HepG2 (cell line): Measurements from ENCODE around the gene LZTR1. TPM values are rescaled to one million over a fixed set of nuclear protein-coding genes. Genes with fewer than 3 reads are reported as not detected.

Experiments used
- ARID5B ChIP-seq: IDR thresholded peaks from 2 replicates; pipeline ENCODE4 v1.4.0; 2020; ENCODE audit warnings: mild to moderate bottlenecking, missing genetic modification reagents
- BRF2 ChIP-seq: sonication (generic); formaldehyde crosslinking; IDR thresholded peaks from 2 replicates; pipeline ENCODE4 v1.8.1; 2022; ENCODE audit warnings: mild to moderate bottlenecking, missing genetic modification reagents
- CREBL2 ChIP-seq: sonication (generic); formaldehyde crosslinking; IDR thresholded peaks from 2 replicates; pipeline ENCODE4 v1.8.1; 2023; ENCODE audit warnings: missing genetic modification reagents, mild to moderate bottlenecking, borderline replicate concordance
- ELF1 ChIP-seq: sonication (generic); formaldehyde crosslinking; IDR thresholded peaks from 2 replicates; pipeline ENCODE4 v1.4.0; 2020; ENCODE audit warnings: missing genetic modification reagents
- GATAD1 ChIP-seq: IDR thresholded peaks from 2 replicates; pipeline ENCODE4 v1.6.1; 2016; ENCODE audit warnings: missing genetic modification reagents, missing compliant biosample characterization
- GLI4 ChIP-seq: sonication (generic); formaldehyde crosslinking; IDR thresholded peaks from 2 replicates; pipeline ENCODE4 v1.5.1; 2020; ENCODE audit warnings: missing genetic modification reagents, mild to moderate bottlenecking, moderate library complexity, borderline replicate concordance
- ISL2 ChIP-seq: sonication (generic); formaldehyde crosslinking; IDR thresholded peaks from 2 replicates; pipeline ENCODE4 v1.5.0; 2020; ENCODE audit warnings: missing genetic modification reagents
- KDM4B ChIP-seq: sonication (generic); formaldehyde crosslinking; IDR thresholded peaks from 2 replicates; pipeline ENCODE4 v1.4.0; 2020; ENCODE audit warnings: missing genetic modification reagents
- MTA3 ChIP-seq: sonication (generic); formaldehyde crosslinking; IDR thresholded peaks from 2 replicates; pipeline ENCODE4 v1.4.0; 2020; ENCODE audit warnings: missing genetic modification reagents
- NBN ChIP-seq: fragments of 450-650 bp; conservative IDR thresholded peaks from 2 replicates; pipeline ENCODE4 v1.6.1; 2017
- POGZ ChIP-seq: sonication (generic); formaldehyde crosslinking; IDR thresholded peaks from 2 replicates; pipeline ENCODE4 v1.4.0; 2020; ENCODE audit warnings: mild to moderate bottlenecking, missing genetic modification reagents
- PRPF4 ChIP-seq: fragments of 200-400 bp; formaldehyde crosslinking; IDR thresholded peaks from 2 replicates; pipeline ENCODE4 v1.6.1; 2016; ENCODE audit warnings: low read length, low read depth; ENCODE audit not compliant: poor library complexity, severe bottlenecking
- STAT5B ChIP-seq: sonication (generic); formaldehyde crosslinking; IDR thresholded peaks from 2 replicates; pipeline ENCODE4 v1.4.0; 2020; ENCODE audit warnings: missing genetic modification reagents
- ZBTB34 ChIP-seq: sonication (generic); formaldehyde crosslinking; IDR thresholded peaks from 2 replicates; pipeline ENCODE4 v1.8.0; 2022; ENCODE audit warnings: mild to moderate bottlenecking, missing genetic modification reagents
- ZBTB7B ChIP-seq: sonication (generic); formaldehyde crosslinking; IDR thresholded peaks from 2 replicates; pipeline ENCODE4 v1.4.0; 2020; ENCODE audit warnings: missing genetic modification reagents
- ZFP36L1 ChIP-seq: sonication (generic); formaldehyde crosslinking; IDR thresholded peaks from 2 replicates; pipeline ENCODE4 v1.8.0; 2022; ENCODE audit warnings: mild to moderate bottlenecking, missing genetic modification reagents, moderate library complexity
- ZNF432 ChIP-seq: sonication (generic); formaldehyde crosslinking; IDR thresholded peaks from 2 replicates; pipeline ENCODE4 v1.5.0; 2020; ENCODE audit warnings: missing genetic modification reagents, mild to moderate bottlenecking, borderline replicate concordance
- ZNF451 ChIP-seq: sonication (generic); formaldehyde crosslinking; IDR thresholded peaks from 2 replicates; pipeline ENCODE4 v1.5.0; 2020; ENCODE audit warnings: mild to moderate bottlenecking, missing genetic modification reagents
- ZNF607 ChIP-seq: sonication (generic); formaldehyde crosslinking; IDR thresholded peaks from 2 replicates; pipeline ENCODE4 v1.5.1; 2020; ENCODE audit warnings: missing genetic modification reagents, mild to moderate bottlenecking, borderline replicate concordance
- polyA plus RNA-seq, 8 experiments: library from polyadenylated mRNA; depleted of rRNA in 3 of 8; stranded (reverse) in 7 of 8; unstranded in 1 of 8; fragments of >200 nt; fragmentation: Illumina TruSeq in 4 of 8; extraction: Trizol in 4 of 8; gene quantifications; 2 replicates each; pipeline versions ENCODE4 v1.2.1 to v1.2.3, GENCODE V29; 2011 to 2016; ENCODE audit warnings: low read depth in 4 of 8, missing spikeins in 1 of 8, mixed read lengths in 1 of 8; ENCODE audit not compliant: insufficient read depth in 1 of 8
- total RNA-seq, 5 experiments: library from RNA; depleted of rRNA; stranded (reverse); fragments of >200 nt; fragmentation: Illumina TruSeq; extraction: Trizol; gene quantifications; 2 replicates each; pipeline ENCODE4 v1.2.3, GENCODE V29; 2016; ENCODE audit warnings: low read depth in 1 of 5
- TF ChIP-seq, protein P1 (sequence below): sonication (generic); formaldehyde crosslinking; IDR thresholded peaks from 2 replicates; pipeline ENCODE4 v1.5.1; 2020; ENCODE audit warnings: mild to moderate bottlenecking, missing genetic modification reagents

Gene LZTR1
- total and polyA plus RNA-seq, 2 of the 13 experiments (the other 11 are each of a cell fraction or from before 2014, with no cell fraction given): 21.8 to 22.4 TPM

DNA sequence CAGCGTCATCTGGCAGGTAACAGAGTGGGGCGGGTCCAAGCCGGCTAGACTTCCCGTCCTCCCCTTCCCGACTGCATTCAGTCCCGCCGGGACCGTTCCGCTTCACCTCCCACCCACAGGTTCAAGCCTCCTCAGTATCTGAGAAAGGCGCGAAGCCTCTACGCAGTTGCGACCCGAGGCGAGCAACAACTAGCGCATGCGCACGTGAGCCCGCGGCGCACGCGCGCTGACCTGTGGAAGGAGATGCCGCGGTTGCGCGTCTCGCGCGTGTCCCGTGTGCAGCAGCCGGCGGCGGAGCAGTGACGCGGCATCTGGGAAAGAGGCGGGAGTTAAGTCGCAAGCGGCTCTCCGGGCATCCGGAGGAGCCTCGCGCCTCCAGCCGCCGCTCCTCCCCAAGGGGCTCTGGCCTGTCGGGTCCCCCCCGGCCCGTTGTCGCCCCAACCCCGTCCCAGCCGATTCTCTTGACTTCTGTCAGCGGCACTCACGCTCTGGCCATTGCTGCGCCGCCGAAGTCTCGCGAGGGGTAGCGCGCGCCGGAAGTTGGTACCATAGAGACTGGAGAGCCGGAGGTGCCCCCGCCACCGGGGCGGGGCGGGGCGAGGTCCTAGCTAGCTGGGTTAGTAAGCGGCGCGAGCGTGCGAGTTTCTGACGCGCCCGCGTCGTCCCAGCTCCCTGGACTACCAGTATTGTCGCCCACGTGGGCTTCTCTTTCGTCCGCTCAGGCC lies 19.7 kb downstream of the LZTR1 start, which contains the start of gene THAP7 (continued):
- TF ChIP-seq CREBL2 (peak; percentile 86; the same call in 1 of the 2 replicates), PRPF4 (no peak), ZFP36L1 (CRISPR knock-in tag) (peak; percentile 61), ARID5B (CRISPR knock-in tag) (peak; percentile 63), GATAD1 (CRISPR knock-in tag) (peak; percentile 89), ZNF607 (peak; percentile 85; the same call in 1 of the 2 replicates), ZBTB7B (CRISPR knock-in tag) (no peak), ZBTB34 (CRISPR knock-in tag) (0 out of 2 replicates have a peak, but pooled peaks have one; percentile 76), ISL2 (CRISPR knock-in tag) (peak; percentile 48), STAT5B (no peak), ZNF451 (no peak; the same call in 1 of the 2 replicates), ZNF432 (CRISPR knock-in tag) (no peak), KDM4B (CRISPR knock-in tag) (peak; percentile 62; the same call in 1 of the 2 replicates), BRF2 (CRISPR knock-in tag) (peak; percentile 53; the same call in 1 of the 2 replicates), ELF1 (CRISPR knock-in tag) (peak; percentile 68), NBN (no peak), POGZ (CRISPR knock-in tag) (peak; percentile 63; the same call in 1 of the 2 replicates), MTA3 (CRISPR knock-in tag) (no peak), GLI4 (CRISPR knock-in tag) (peak; percentile 64; the same call in 1 of the 2 replicates)
- TF ChIP-seq, protein P1, sequence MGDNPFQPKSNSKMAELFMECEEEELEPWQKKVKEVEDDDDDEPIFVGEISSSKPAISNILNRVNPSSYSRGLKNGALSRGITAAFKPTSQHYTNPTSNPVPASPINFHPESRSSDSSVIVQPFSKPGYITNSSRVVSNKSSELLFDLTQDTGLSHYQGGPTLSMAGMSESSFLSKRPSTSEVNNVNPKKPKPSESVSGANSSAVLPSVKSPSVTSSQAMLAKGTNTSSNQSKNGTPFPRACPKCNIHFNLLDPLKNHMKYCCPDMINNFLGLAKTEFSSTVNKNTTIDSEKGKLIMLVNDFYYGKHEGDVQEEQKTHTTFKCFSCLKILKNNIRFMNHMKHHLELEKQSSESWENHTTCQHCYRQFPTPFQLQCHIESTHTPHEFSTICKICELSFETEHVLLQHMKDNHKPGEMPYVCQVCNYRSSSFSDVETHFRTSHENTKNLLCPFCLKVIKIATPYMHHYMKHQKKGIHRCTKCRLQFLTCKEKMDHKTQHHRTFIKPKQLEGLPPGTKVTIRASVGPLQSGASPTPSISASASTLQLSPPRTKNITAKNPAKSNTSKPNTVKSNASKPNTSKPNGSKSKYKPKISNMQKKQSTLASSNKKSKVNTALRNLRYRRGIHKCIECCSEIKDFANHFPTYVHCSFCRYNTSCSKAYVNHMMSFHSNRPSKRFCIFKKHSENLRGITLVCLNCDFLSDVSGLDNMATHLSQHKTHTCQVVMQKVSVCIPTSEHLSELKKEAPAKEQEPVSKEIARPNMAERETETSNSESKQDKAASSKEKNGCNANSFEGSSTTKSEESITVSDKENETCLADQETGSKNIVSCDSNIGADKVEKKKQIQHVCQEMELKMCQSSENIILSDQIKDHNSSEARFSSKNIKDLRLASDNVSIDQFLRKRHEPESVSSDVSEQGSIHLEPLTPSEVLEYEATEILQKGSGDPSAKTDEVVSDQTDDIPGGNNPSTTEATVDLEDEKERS (CRISPR knock-in tag): peak; percentile 48; the same call in 1 of the 2 replicates
